Measurements from ENCODE around the gene SCARF2. TPM values are rescaled to one million over a fixed set of nuclear protein-coding genes. Genes with fewer than 3 reads are reported as not detected.

SCARF2 gene
- polyA plus RNA-seq, 12 donors, result 8.8 to 23.4 (median 13.0) TPM; not detected in 1

Other genes with a start within 250 kb of the SCARF2 start
- gene RTN4R, start 169.5 kb downstream of the SCARF2 start, polyA plus RNA-seq (ENCODE audit: insufficient read length in 12 of 12), result 10 to 100 TPM in 5 of 12 donors, 1 to 10 TPM in 6, not detected in 1; 5.5 to 23.9 (median 9.7) TPM
- 10 to 100 TPM in 11 of 12 donors, not detected in 1; 40.2 to 98.3 (median 46.6) TPM for gene DGCR6L, start 117.8 kb downstream of the SCARF2 start, polyA plus RNA-seq (ENCODE audit: insufficient read length in 12 of 12)
- gene ZNF74, start 43.7 kb downstream of the SCARF2 start, polyA plus RNA-seq (ENCODE audit: insufficient read length in 12 of 12), result 10 to 100 TPM in 10 of 12 donors, 1 to 10 TPM in 1, not detected in 1; 9.7 to 15.5 (median 12.9) TPM
- 10 to 100 TPM in 11 of 12 donors, not detected in 1; 26.0 to 37.8 (median 32.5) TPM for gene KLHL22, start 58.0 kb upstream of the SCARF2 start, polyA plus RNA-seq (ENCODE audit: insufficient read length in 12 of 12)
- 10 to 100 TPM in 11 of 12 donors, not detected in 1; 27.4 to 91.0 (median 35.9) TPM for gene MED15, start 69.8 kb upstream of the SCARF2 start, polyA plus RNA-seq (ENCODE audit: insufficient read length in 12 of 12)

Data from muscle of arm (tissue), 12 donors.